ENCODE results near the gene LPO. TPM values are rescaled to one million over a fixed set of nuclear protein-coding genes. Genes with fewer than 3 reads are reported as not detected.

Gene LPO
- total RNA-seq, 1 experiment from 2014 or later: 0.20 TPM

- no peak for TF ChIP-seq FOXP4 (CRISPR knock-in tag; IDR thresholded peaks at IDR 0.05)
- no peak for TF ChIP-seq ZBTB21 (CRISPR knock-in tag; IDR thresholded peaks at IDR 0.05; ENCODE audit: borderline replicate concordance)
- TF ChIP-seq, protein P1, sequence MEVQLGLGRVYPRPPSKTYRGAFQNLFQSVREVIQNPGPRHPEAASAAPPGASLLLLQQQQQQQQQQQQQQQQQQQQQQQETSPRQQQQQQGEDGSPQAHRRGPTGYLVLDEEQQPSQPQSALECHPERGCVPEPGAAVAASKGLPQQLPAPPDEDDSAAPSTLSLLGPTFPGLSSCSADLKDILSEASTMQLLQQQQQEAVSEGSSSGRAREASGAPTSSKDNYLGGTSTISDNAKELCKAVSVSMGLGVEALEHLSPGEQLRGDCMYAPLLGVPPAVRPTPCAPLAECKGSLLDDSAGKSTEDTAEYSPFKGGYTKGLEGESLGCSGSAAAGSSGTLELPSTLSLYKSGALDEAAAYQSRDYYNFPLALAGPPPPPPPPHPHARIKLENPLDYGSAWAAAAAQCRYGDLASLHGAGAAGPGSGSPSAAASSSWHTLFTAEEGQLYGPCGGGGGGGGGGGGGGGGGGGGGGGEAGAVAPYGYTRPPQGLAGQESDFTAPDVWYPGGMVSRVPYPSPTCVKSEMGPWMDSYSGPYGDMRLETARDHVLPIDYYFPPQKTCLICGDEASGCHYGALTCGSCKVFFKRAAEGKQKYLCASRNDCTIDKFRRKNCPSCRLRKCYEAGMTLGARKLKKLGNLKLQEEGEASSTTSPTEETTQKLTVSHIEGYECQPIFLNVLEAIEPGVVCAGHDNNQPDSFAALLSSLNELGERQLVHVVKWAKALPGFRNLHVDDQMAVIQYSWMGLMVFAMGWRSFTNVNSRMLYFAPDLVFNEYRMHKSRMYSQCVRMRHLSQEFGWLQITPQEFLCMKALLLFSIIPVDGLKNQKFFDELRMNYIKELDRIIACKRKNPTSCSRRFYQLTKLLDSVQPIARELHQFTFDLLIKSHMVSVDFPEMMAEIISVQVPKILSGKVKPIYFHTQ (CRISPR knock-in tag; IDR thresholded peaks at IDR 0.05): no peak
- no peak for TF ChIP-seq ZNF396 (CRISPR knock-in tag; IDR thresholded peaks at IDR 0.05; ENCODE audit: borderline replicate concordance)
- TF ChIP-seq GABPB1 (CRISPR knock-in tag; IDR thresholded peaks at IDR 0.05): no peak
- no peak for TF ChIP-seq ZNF138 (CRISPR knock-in tag; conservative IDR thresholded peaks at IDR 0.05)
- TF ChIP-seq, protein P2, sequence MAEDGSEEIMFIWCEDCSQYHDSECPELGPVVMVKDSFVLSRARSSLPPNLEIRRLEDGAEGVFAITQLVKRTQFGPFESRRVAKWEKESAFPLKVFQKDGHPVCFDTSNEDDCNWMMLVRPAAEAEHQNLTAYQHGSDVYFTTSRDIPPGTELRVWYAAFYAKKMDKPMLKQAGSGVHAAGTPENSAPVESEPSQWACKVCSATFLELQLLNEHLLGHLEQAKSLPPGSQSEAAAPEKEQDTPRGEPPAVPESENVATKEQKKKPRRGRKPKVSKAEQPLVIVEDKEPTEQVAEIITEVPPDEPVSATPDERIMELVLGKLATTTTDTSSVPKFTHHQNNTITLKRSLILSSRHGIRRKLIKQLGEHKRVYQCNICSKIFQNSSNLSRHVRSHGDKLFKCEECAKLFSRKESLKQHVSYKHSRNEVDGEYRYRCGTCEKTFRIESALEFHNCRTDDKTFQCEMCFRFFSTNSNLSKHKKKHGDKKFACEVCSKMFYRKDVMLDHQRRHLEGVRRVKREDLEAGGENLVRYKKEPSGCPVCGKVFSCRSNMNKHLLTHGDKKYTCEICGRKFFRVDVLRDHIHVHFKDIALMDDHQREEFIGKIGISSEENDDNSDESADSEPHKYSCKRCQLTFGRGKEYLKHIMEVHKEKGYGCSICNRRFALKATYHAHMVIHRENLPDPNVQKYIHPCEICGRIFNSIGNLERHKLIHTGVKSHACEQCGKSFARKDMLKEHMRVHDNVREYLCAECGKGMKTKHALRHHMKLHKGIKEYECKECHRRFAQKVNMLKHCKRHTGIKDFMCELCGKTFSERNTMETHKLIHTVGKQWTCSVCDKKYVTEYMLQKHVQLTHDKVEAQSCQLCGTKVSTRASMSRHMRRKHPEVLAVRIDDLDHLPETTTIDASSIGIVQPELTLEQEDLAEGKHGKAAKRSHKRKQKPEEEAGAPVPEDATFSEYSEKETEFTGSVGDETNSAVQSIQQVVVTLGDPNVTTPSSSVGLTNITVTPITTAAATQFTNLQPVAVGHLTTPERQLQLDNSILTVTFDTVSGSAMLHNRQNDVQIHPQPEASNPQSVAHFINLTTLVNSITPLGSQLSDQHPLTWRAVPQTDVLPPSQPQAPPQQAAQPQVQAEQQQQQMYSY (CRISPR knock-in tag; IDR thresholded peaks at IDR 0.05): no peak
- TF ChIP-seq FOXJ3 (CRISPR knock-in tag; IDR thresholded peaks at IDR 0.05; ENCODE audit: borderline replicate concordance): no peak
- TF ChIP-seq, protein P3, sequence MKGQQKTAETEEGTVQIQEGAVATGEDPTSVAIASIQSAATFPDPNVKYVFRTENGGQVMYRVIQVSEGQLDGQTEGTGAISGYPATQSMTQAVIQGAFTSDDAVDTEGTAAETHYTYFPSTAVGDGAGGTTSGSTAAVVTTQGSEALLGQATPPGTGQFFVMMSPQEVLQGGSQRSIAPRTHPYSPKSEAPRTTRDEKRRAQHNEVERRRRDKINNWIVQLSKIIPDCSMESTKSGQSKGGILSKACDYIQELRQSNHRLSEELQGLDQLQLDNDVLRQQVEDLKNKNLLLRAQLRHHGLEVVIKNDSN (CRISPR knock-in tag; IDR thresholded peaks at IDR 0.05): no peak
- TF ChIP-seq NR3C1 (CRISPR knock-in tag; conservative IDR thresholded peaks at IDR 0.05; ENCODE audit: low read depth): no peak
- no peak for TF ChIP-seq ESRRA (CRISPR knock-in tag; IDR thresholded peaks at IDR 0.05; ENCODE audit: borderline replicate concordance)
- TF ChIP-seq NR1H2 (CRISPR knock-in tag; IDR thresholded peaks at IDR 0.05): no peak
- TF ChIP-seq NR2C2 (CRISPR knock-in tag; IDR thresholded peaks at IDR 0.05): no peak
Observed at GRCh38 chr17:58234512-58234911, 3.9 kb upstream of the LPO start (continued).

- no peaks in the 10 kb centered on the region for H3K36me3 Mint-ChIP-seq
- peaks cover 86% of the 10 kb centered on the region for H3K27me3 Mint-ChIP-seq (ENCODE audit: low read depth)
- DNase-seq (ENCODE audit: low spot score): no peak
- no peaks in the 10 kb centered on the region for H3K4me1 Mint-ChIP-seq
- ChIA-PET CTCF (interaction anchor here (0.7 to 2.7 kb wide), 5 partner anchors 14 to 101 kb away, joined by 3 to 22 read pairs (median 4); partner anchors contain the start of gene MKS1), POLR2A (interaction anchor here (0.6 kb wide), 1 partner anchor 10 kb away, joined by 3 read pairs; no protein-coding TSS in a partner anchor)
- H3K4me3 Mint-ChIP-seq: no peak overlapping the region
- no peak for TF ChIP-seq RELA (CRISPR knock-in tag; IDR thresholded peaks at IDR 0.05; ENCODE audit: borderline replicate concordance)
- no peak for TF ChIP-seq FOXP4 (CRISPR knock-in tag; IDR thresholded peaks at IDR 0.05)
- TF ChIP-seq, protein P4, sequence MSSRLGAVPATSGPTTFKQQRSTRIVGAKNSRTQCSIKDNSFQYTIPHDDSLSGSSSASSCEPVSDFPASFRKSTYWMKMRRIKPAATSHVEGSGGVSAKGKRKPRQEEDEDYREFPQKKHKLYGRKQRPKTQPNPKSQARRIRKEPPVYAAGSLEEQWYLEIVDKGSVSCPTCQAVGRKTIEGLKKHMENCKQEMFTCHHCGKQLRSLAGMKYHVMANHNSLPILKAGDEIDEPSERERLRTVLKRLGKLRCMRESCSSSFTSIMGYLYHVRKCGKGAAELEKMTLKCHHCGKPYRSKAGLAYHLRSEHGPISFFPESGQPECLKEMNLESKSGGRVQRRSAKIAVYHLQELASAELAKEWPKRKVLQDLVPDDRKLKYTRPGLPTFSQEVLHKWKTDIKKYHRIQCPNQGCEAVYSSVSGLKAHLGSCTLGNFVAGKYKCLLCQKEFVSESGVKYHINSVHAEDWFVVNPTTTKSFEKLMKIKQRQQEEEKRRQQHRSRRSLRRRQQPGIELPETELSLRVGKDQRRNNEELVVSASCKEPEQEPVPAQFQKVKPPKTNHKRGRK (CRISPR knock-in tag; IDR thresholded peaks at IDR 0.05; ENCODE audit: borderline replicate concordance): no peak
- no peak for TF ChIP-seq ELF4 (CRISPR knock-in tag; IDR thresholded peaks at IDR 0.05; ENCODE audit: low read depth)
- no peak for TF ChIP-seq USF2 (CRISPR knock-in tag; IDR thresholded peaks at IDR 0.05)
- no peaks in the 10 kb centered on the region for H3K9me3 Mint-ChIP-seq
- H3K27ac Mint-ChIP-seq: no peak overlapping the region
- ATAC-seq: no peak
Observed at GRCh38 chr17:58235821-58236220, 2.6 kb upstream of the LPO start.
